K562 (cell line): ENCODE data around the gene TOMM22. TPM values are rescaled to one million over a fixed set of nuclear protein-coding genes. Genes with fewer than 3 reads are reported as not detected.

Source experiments
- FOXA1 ChIP-seq: fragments of 450-650 bp; IDR thresholded peaks from 2 replicates; pipeline ENCODE4 v1.6.1; 2016; ENCODE audit warnings: mild to moderate bottlenecking, borderline replicate concordance
- FOXK2 ChIP-seq, 2 experiments: fragments of 450-650 bp; IDR thresholded peaks in 1 of 2; conservative IDR thresholded peaks in 1 of 2; 2 replicates each; pipeline ENCODE4 v1.6.1; 2016; ENCODE audit warnings: low read depth in 2 of 2, mild to moderate bottlenecking in 1 of 2
- FOXM1 ChIP-seq, 2 experiments: fragments of 450-650 bp in 1 of 2; sonication (generic) in 1 of 2; formaldehyde crosslinking in 1 of 2; IDR thresholded peaks; 2 replicates each; pipeline versions ENCODE4 v1.6.1 to v1.9.0; 2017 to 2022; ENCODE audit warnings: low read depth in 2 of 2, mild to moderate bottlenecking in 2 of 2, missing genetic modification reagents in 1 of 2, moderate library complexity in 1 of 2
- HMBOX1 ChIP-seq: sonication (generic); IDR thresholded peaks from 2 replicates; pipeline ENCODE4 v1.6.1; 2016
- MTA1 ChIP-seq: fragments of 450-650 bp; IDR thresholded peaks from 2 replicates; pipeline ENCODE4 v1.6.1; 2017; ENCODE audit warnings: borderline replicate concordance
- POLR2AphosphoS5 ChIP-seq: IDR thresholded peaks from 2 replicates; pipeline ENCODE4 v1.6.1; 2011; ENCODE audit warnings: mild to moderate bottlenecking, low read depth, low read length, moderate library complexity; ENCODE audit not compliant: control insufficient read depth, insufficient read depth
- PTBP1 ChIP-seq: fragments of 200-400 bp; formaldehyde crosslinking; IDR thresholded peaks from 2 replicates; pipeline ENCODE4 v1.6.1; 2017; ENCODE audit warnings: low read depth, low read length
- RBM17 ChIP-seq: fragments of 200-400 bp; formaldehyde crosslinking; IDR thresholded peaks from 2 replicates; pipeline ENCODE4 v1.6.1; 2017; ENCODE audit warnings: low read depth, mild to moderate bottlenecking, low read length, borderline replicate concordance
- SAP30 ChIP-seq: fragments of 200-600 bp; sonication (generic); IDR thresholded peaks from 2 replicates; pipeline ENCODE4 v1.6.1; 2012; ENCODE audit warnings: borderline replicate concordance, low read depth, mild to moderate bottlenecking, moderate library complexity, low read length, control low read depth, inconsistent platforms; ENCODE audit not compliant: insufficient read depth, poor library complexity, severe bottlenecking
- TAF7 ChIP-seq: fragments of 450-650 bp; IDR thresholded peaks from 2 replicates; pipeline ENCODE4 v1.6.1; 2016; ENCODE audit warnings: missing genetic modification characterization, missing compliant biosample characterization
- TAL1 ChIP-seq: fragments of 450-650 bp; IDR thresholded peaks from 2 replicates; pipeline ENCODE4 v1.6.1; 2016; ENCODE audit warnings: mild to moderate bottlenecking
- THRAP3 ChIP-seq: fragments of 450-650 bp; IDR thresholded peaks from 2 replicates; pipeline ENCODE4 v1.6.1; 2016; ENCODE audit warnings: mild to moderate bottlenecking, inconsistent platforms, borderline replicate concordance
- ZNF134 ChIP-seq: fragments of 250-450 bp; sonication (Bioruptor Pico); conservative IDR thresholded peaks from 2 replicates; pipeline ENCODE4 v1.4.0; 2020
- ZNF444 ChIP-seq: fragments of 250-450 bp; sonication (Bioruptor Pico); IDR thresholded peaks from 2 replicates; pipeline ENCODE4 v1.4.0; 2020; ENCODE audit warnings: mild to moderate bottlenecking, moderate library complexity
- ZNF57 ChIP-seq: fragments of 450-650 bp; formaldehyde crosslinking; IDR thresholded peaks from 2 replicates; pipeline ENCODE4 v1.4.0; 2020; ENCODE audit warnings: mild to moderate bottlenecking, moderate library complexity
- polyA plus RNA-seq, 8 experiments: library from polyadenylated mRNA; depleted of rRNA in 4 of 8; stranded (reverse) in 5 of 8; unstranded in 3 of 8; fragments of >200 nt; fragmentation: Nextera tagmentation in 2 of 8; fragmentation: Illumina TruSeq in 1 of 8; extraction: Ambion mirVana in 2 of 8; extraction: Trizol in 1 of 8; gene quantifications; 2 replicates each; pipeline versions ENCODE4 v1.2.1 to v1.2.3, GENCODE V29; 2011 to 2014; ENCODE audit warnings: inconsistent platforms in 1 of 8, missing spikeins in 1 of 8
- total RNA-seq, 7 experiments: library from RNA; depleted of rRNA in 6 of 7; stranded (reverse); fragments of >200 nt in 6 of 7; fragmentation: Illumina TruSeq in 2 of 7; extraction: Trizol in 2 of 7; gene quantifications; 2 replicates each; pipeline versions ENCODE4 v1.2.1 to v1.2.3, GENCODE V29; 2011 to 2021; ENCODE audit warnings: low replicate concordance in 1 of 7
- TF ChIP-seq, protein P1 (sequence below): IDR thresholded peaks from 2 replicates; pipeline ENCODE4 v1.6.1; 2014; ENCODE audit warnings: antibody characterized with exemption
- TF ChIP-seq, protein P2 (sequence below): fragments of 250-450 bp; sonication (Bioruptor Pico); IDR thresholded peaks from 2 replicates; pipeline ENCODE4 v1.6.1; 2021; ENCODE audit warnings: mild to moderate bottlenecking
- TF ChIP-seq, protein P3 (sequence below): sonication (generic); formaldehyde crosslinking; IDR thresholded peaks from 2 replicates; pipeline ENCODE4 v1.9.0; 2022; ENCODE audit warnings: mild to moderate bottlenecking, missing genetic modification reagents
- TF ChIP-seq, protein P4 (sequence below): fragments of 250-450 bp; sonication (Bioruptor Pico); IDR thresholded peaks from 2 replicates; pipeline ENCODE4 v1.4.0; 2020; ENCODE audit warnings: mild to moderate bottlenecking, moderate library complexity

TOMM22 gene
- total and polyA plus RNA-seq, 9 of the 15 experiments (the other 6 are each of a cell fraction or from before 2014, with no cell fraction given): 25.8 to 108 (median 73.8) TPM

- TF ChIP-seq ZNF444 (CRISPR knock-in tag) (no peak), PTBP1 (no peak), SAP30 (peak; percentile 89), TAF7 (tag) (peak; percentile 80), TAL1 (no peak), FOXM1 (IDR thresholded peaks at IDR 0.05; ENCODE audit: low read depth) (no peak), FOXM1 (CRISPR knock-in tag; IDR thresholded peaks at IDR 0.05; ENCODE audit: low read depth) (0 out of 2 replicates have a peak, but pooled peaks have one; percentile 44), FOXK2 (conservative IDR thresholded peaks at IDR 0.05 in 1 of 2, IDR thresholded peaks at IDR 0.05 in 1 of 2; ENCODE audit: low read depth in 2 of 2) (peak; percentile 24 to 33; a peak in 1 of 4 replicates), POLR2AphosphoS5 (peak; percentile 75), ZNF134 (no peak), MTA1 (no peak), THRAP3 (peak; percentile 68; the same call in 1 of the 2 replicates), ZNF57 (no peak), RBM17 (no peak), HMBOX1 (no peak), FOXA1 (no peak)
- TF ChIP-seq, protein P1, sequence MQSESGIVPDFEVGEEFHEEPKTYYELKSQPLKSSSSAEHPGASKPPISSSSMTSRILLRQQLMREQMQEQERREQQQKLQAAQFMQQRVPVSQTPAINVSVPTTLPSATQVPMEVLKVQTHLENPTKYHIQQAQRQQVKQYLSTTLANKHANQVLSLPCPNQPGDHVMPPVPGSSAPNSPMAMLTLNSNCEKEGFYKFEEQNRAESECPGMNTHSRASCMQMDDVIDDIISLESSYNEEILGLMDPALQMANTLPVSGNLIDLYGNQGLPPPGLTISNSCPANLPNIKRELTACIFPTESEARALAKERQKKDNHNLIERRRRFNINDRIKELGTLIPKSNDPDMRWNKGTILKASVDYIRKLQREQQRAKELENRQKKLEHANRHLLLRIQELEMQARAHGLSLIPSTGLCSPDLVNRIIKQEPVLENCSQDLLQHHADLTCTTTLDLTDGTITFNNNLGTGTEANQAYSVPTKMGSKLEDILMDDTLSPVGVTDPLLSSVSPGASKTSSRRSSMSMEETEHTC: no peak
- TF ChIP-seq, protein P2, sequence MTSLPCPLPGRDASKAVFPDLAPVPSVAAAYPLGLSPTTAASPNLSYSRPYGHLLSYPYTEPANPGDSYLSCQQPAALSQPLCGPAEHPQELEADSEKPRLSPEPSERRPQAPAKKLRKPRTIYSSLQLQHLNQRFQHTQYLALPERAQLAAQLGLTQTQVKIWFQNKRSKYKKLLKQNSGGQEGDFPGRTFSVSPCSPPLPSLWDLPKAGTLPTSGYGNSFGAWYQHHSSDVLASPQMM (CRISPR knock-in tag): no peak
- TF ChIP-seq, protein P3, sequence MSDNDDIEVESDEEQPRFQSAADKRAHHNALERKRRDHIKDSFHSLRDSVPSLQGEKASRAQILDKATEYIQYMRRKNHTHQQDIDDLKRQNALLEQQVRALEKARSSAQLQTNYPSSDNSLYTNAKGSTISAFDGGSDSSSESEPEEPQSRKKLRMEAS: peak; percentile 89
- TF ChIP-seq, protein P4, sequence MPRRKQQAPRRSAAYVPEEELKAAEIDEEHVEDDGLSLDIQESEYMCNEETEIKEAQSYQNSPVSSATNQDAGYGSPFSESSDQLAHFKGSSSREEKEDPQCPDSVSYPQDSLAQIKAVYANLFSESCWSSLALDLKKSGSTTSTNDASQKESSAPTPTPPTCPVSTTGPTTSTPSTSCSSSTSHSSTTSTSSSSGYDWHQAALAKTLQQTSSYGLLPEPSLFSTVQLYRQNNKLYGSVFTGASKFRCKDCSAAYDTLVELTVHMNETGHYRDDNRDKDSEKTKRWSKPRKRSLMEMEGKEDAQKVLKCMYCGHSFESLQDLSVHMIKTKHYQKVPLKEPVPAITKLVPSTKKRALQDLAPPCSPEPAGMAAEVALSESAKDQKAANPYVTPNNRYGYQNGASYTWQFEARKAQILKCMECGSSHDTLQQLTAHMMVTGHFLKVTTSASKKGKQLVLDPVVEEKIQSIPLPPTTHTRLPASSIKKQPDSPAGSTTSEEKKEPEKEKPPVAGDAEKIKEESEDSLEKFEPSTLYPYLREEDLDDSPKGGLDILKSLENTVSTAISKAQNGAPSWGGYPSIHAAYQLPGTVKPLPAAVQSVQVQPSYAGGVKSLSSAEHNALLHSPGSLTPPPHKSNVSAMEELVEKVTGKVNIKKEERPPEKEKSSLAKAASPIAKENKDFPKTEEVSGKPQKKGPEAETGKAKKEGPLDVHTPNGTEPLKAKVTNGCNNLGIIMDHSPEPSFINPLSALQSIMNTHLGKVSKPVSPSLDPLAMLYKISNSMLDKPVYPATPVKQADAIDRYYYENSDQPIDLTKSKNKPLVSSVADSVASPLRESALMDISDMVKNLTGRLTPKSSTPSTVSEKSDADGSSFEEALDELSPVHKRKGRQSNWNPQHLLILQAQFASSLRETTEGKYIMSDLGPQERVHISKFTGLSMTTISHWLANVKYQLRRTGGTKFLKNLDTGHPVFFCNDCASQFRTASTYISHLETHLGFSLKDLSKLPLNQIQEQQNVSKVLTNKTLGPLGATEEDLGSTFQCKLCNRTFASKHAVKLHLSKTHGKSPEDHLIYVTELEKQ: no peak
Measured at GRCh38 chr22:38681582-38682335, at the start of gene TOMM22 (continued).
